HCT116 (cell line): ENCODE measurements around the gene LRPPRC. TPM values are rescaled to one million over a fixed set of nuclear protein-coding genes. Genes with fewer than 3 reads are reported as not detected.

Source experiments
- ATAC-seq: fragments of 200-7000 bp; cut with Tn5 transposase; 2 replicates; pipeline ENCODE4 v1.9.1; 2020; ENCODE audit warnings: mild to moderate bottlenecking, moderate library complexity
- BruUV-seq: library from RNA; stranded (reverse); fragments of 400-500 nt; replicated peaks from 2 replicates; lab custom pipeline; 2021; lab: Mats Ljungman, UMichigan
- CTCF ChIA-PET: fragments of 300-600 bp; sonication (Branson Sonifier 250); formaldehyde crosslinking; loops from one replicate; lab custom pipeline; 2021; ENCODE audit warnings: antibody characterized with exemption; lab: Charles Lee
- POLR2A ChIA-PET: fragments of 300-600, 350-600 bp; sonication (Branson Sonifier 250); formaldehyde crosslinking; loops from one replicate; lab custom pipeline; 2021; ENCODE audit warnings: antibody characterized with exemption; lab: Charles Lee
- RAD21 ChIA-PET, 2 experiments: fragments of 300-600 bp; sonication (Branson Sonifier 250); formaldehyde crosslinking; loops; one replicate each; lab custom pipeline; 2023; ENCODE audit warnings: low total read pairs in 2 of 2; ENCODE audit not compliant: uncharacterized antibody in 2 of 2, unreplicated experiment in 2 of 2, low non-redundant PET in 1 of 2; lab: Charles Lee
- DNase-seq: peaks from one replicate; pipeline ENCODE4 v3.0.0-alpha.2; 2010; ENCODE audit warnings: low read depth, low spot score
- H2AFZ ChIP-seq: fragments of 200-600 bp; shearing (Covaris generic), sonication (generic); 2 replicates; pipeline ENCODE4 v1.6.1; 2017; ENCODE audit warnings: low read depth, mixed run types, mixed read lengths, antibody characterized with exemption, low read length; ENCODE audit not compliant: poor library complexity, severe bottlenecking
- H3K27ac ChIP-seq: 2 replicates; pipeline ENCODE4 v1.5.1; 2012; ENCODE audit warnings: low read depth, low read length
- H3K27me3 ChIP-seq: fragments of 200-600 bp; sonication (generic); 2 replicates; pipeline ENCODE4 v1.6.1; 2016; ENCODE audit warnings: mixed run types, low read length, mixed read lengths; ENCODE audit not compliant: insufficient read depth
- H3K36me3 ChIP-seq, 2 experiments: fragments of 200-500 bp in 1 of 2; fragments of 200-600 bp in 1 of 2; sonication (Bioruptor generic) in 1 of 2; sonication (generic) in 1 of 2; 2 replicates each; pipeline versions ENCODE4 v1.5.1 to v1.6.1; 2014 to 2016; ENCODE audit warnings: low read length in 2 of 2, inconsistent platforms in 1 of 2, mixed read lengths in 1 of 2, mixed run types in 1 of 2; ENCODE audit not compliant: insufficient read depth in 2 of 2, control insufficient read depth in 1 of 2
- H3K4me1 ChIP-seq, 2 experiments: fragments of 200-600 bp in 1 of 2; sonication (generic) in 1 of 2; 2 replicates each; pipeline versions ENCODE4 v1.5.1 to v1.6.1; 2012 to 2017; ENCODE audit warnings: low read length in 2 of 2, inconsistent platforms in 1 of 2, mild to moderate bottlenecking in 1 of 2, mixed read lengths in 1 of 2, mixed run types in 1 of 2, moderate library complexity in 1 of 2; ENCODE audit not compliant: insufficient read depth in 2 of 2, control insufficient read depth in 1 of 2
- H3K4me2 ChIP-seq: fragments of 200-600 bp; sonication (generic); 2 replicates; pipeline ENCODE4 v1.6.1; 2017; ENCODE audit warnings: mixed run types, low read length, mixed read lengths
- H3K4me3 ChIP-seq, 2 experiments: fragments of 200-600 bp in 1 of 2; sonication (generic) in 1 of 2; replicated peaks in 1 of 2; 2 replicates each; pipeline ENCODE4 v1.5.1; 2011 to 2016; ENCODE audit warnings: low read length in 2 of 2, control low read depth in 1 of 2, low read depth in 1 of 2, mild to moderate bottlenecking in 1 of 2, mixed read lengths in 1 of 2, mixed run types in 1 of 2
- H3K79me2 ChIP-seq: fragments of 200-600 bp; sonication (generic); 2 replicates; pipeline ENCODE4 v1.6.1; 2017; ENCODE audit warnings: mild to moderate bottlenecking, mixed run types, low read length, moderate library complexity, mixed read lengths; ENCODE audit not compliant: insufficient read depth
- H3K9ac ChIP-seq: fragments of 200-600 bp; sonication (generic); 2 replicates; pipeline ENCODE4 v1.6.1; 2016; ENCODE audit warnings: low read length, mixed read lengths
- H3K9me2 ChIP-seq: fragments of 200-600 bp; sonication (generic), shearing (Covaris generic); 2 replicates; pipeline ENCODE4 v1.6.1; 2017; ENCODE audit warnings: mixed run types, mild to moderate bottlenecking, moderate library complexity; ENCODE audit not compliant: insufficient read depth
- H3K9me3 ChIP-seq, 2 experiments: fragments of 200-500 bp in 1 of 2; fragments of 200-600 bp in 1 of 2; sonication (Bioruptor generic) in 1 of 2; sonication (generic) in 1 of 2; 2 replicates each; pipeline ENCODE4 v1.6.1; 2014 to 2017; ENCODE audit warnings: low read length in 2 of 2, mixed read lengths in 2 of 2, inconsistent platforms in 1 of 2, low read depth in 1 of 2, mild to moderate bottlenecking in 1 of 2, mixed run types in 1 of 2, moderate library complexity in 1 of 2; ENCODE audit not compliant: control insufficient read depth in 1 of 2, insufficient read depth in 1 of 2
- H4K20me1 ChIP-seq: fragments of 200-600 bp; sonication (generic), shearing (Covaris generic); 2 replicates; pipeline ENCODE4 v1.6.1; 2017; ENCODE audit warnings: mixed run types, mild to moderate bottlenecking, moderate library complexity; ENCODE audit not compliant: insufficient read depth
- ATF3 ChIP-seq: IDR thresholded peaks from 2 replicates; pipeline ENCODE4 v1.6.1; 2012
- EGR1 ChIP-seq: IDR thresholded peaks from 2 replicates; pipeline ENCODE4 v1.6.1; 2012; ENCODE audit warnings: low read depth
- ELF1 ChIP-seq: IDR thresholded peaks from 2 replicates; pipeline ENCODE4 v1.6.1; 2012; ENCODE audit warnings: low read depth, borderline replicate concordance
- EZH2 ChIP-seq: fragments of 200-600 bp; sonication (generic); IDR thresholded peaks from 2 replicates; pipeline ENCODE4 v1.6.1; 2017; ENCODE audit warnings: antibody characterized with exemption, mixed run types
- EZH2phosphoT487 ChIP-seq: fragments of 200-600 bp; IDR thresholded peaks from 2 replicates; pipeline ENCODE4 v1.6.1; 2018; ENCODE audit warnings: antibody characterized with exemption, borderline replicate concordance
- FOSL1 ChIP-seq: IDR thresholded peaks from 2 replicates; pipeline ENCODE4 v1.6.1; 2012; ENCODE audit warnings: low read depth
- JUND ChIP-seq: IDR thresholded peaks from 2 replicates; pipeline ENCODE4 v1.6.1; 2012
- MAX ChIP-seq: IDR thresholded peaks from 2 replicates; pipeline ENCODE4 v1.6.1; 2012
- POLR2A ChIP-seq: IDR thresholded peaks from 2 replicates; pipeline ENCODE4 v1.7.0; 2011; ENCODE audit warnings: borderline replicate concordance; ENCODE audit not compliant: insufficient read depth, insufficient read length; ENCODE audit errors: extremely low read depth
- POLR2AphosphoS5 ChIP-seq: IDR thresholded peaks from 2 replicates; pipeline ENCODE4 v1.6.1; 2011; ENCODE audit warnings: mild to moderate bottlenecking, low read depth, low read length, moderate library complexity
- RAD21 ChIP-seq: IDR thresholded peaks from 2 replicates; pipeline ENCODE4 v1.6.1; 2012; ENCODE audit warnings: low read depth, mild to moderate bottlenecking
- SIN3A ChIP-seq: IDR thresholded peaks from 2 replicates; pipeline ENCODE4 v1.6.1; 2012; ENCODE audit warnings: low read depth
- SRF ChIP-seq: IDR thresholded peaks from 2 replicates; pipeline ENCODE4 v1.6.1; 2012; ENCODE audit warnings: low read depth
- TCF7L2 ChIP-seq: IDR thresholded peaks from 2 replicates; pipeline ENCODE4 v1.7.0; 2011; ENCODE audit warnings: borderline replicate concordance, inconsistent platforms; ENCODE audit not compliant: insufficient read depth, insufficient read length; ENCODE audit errors: extremely low read depth
- YY1 ChIP-seq: IDR thresholded peaks from 2 replicates; pipeline ENCODE4 v1.6.1; 2011; ENCODE audit warnings: low read length, low read depth, moderate library complexity, mild to moderate bottlenecking; ENCODE audit not compliant: insufficient replicate concordance; ENCODE audit errors: extremely low read depth
- ZNF274 ChIP-seq: fragments of 200-500 bp; sonication (Bioruptor generic); IDR thresholded peaks from 2 replicates; pipeline ENCODE4 v1.6.1; 2014; ENCODE audit warnings: mild to moderate bottlenecking, low read depth, low read length, inconsistent platforms
- intact Hi-C: fragments of 100-400 bp; cut with micrococcal nuclease; formaldehyde crosslinking; loops from 2 replicates; pipeline ENCODE4 v1.10.0; 2022
- total RNA-seq: library from RNA; stranded (reverse); gene quantifications from one replicate; pipeline ENCODE4 v1.2.1, GENCODE V29; 2021; ENCODE audit not compliant: unreplicated experiment
- TF ChIP-seq, protein P1 (sequence below): IDR thresholded peaks from 2 replicates; pipeline ENCODE4 v1.6.1; 2011; ENCODE audit warnings: mild to moderate bottlenecking, low read length, moderate library complexity; ENCODE audit not compliant: insufficient replicate concordance; ENCODE audit errors: extremely low read depth

The LRPPRC gene
- total RNA-seq, 1 experiment from 2014 or later, result 210 TPM

GRCh38 chr2:43925431-43925830 lies 70.4 kb downstream of the LRPPRC start:
- ATAC-seq (no peak), DNase-seq (no peak)
- Histone ChIP-seq H3K27ac (no peak overlapping the region), H3K4me2 (no peak overlapping the region), H3K79me2 (peaks cover 52% of the 10 kb centered on the region), H3K36me3 (peaks cover 46 to 64% of the 10 kb centered on the region in 2 experiments), H3K27me3 (no peaks in the 10 kb centered on the region), H3K9ac (no peak overlapping the region), H3K9me3 (no peaks in the 10 kb centered on the region), H3K9me2 (no peaks in the 10 kb centered on the region), H3K4me1 (no peaks in the 10 kb centered on the region), H2AFZ (no peak overlapping the region), H4K20me1 (no peaks in the 10 kb centered on the region; the same call in 1 of the 2 replicates), H3K4me3 (no peak overlapping the region)
- CTCF ChIA-PET, result no interaction called here
- POLR2A ChIA-PET, result no interaction called here
- intact Hi-C loops, result no loop called here
- no peak for TF ChIP-seq POLR2A
- TF ChIP-seq EZH2phosphoT487, result no peak
- TF ChIP-seq ELF1, result no peak
- TF ChIP-seq YY1, result no peak
- no peak for TF ChIP-seq JUND
- no peak for TF ChIP-seq ZNF274
- RAD21 ChIA-PET, result no interaction called here
- BruUV-seq, result no TSS peak

DNA sequence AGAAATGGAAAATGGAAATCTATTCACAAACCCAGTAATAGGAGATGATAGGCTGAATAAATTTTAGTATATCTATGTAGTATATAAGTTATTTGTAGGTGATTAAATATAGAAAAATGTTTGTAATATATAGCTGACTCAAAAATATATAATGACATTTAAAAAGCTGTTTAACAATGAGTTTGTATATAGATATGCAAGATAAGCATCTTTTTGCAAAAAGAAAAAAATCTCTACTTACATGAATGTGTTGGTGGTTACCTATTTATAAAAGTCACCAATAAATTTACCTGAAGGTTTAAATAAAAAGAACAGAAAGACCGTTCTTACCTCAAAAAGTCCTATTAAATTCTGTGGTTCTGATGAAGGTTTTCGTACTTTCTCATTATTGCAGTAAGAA lies 71.3 kb downstream of the LRPPRC start:
- no TSS peak for BruUV-seq
- no peak overlapping the region for H3K4me3 ChIP-seq
- DNase-seq, result no peak
- peaks cover 42% of the 10 kb centered on the region for H3K79me2 ChIP-seq
- no peaks in the 10 kb centered on the region; the same call in 1 of the 2 replicates for H4K20me1 ChIP-seq
- H3K27me3 ChIP-seq, result no peaks in the 10 kb centered on the region
- H3K9me3 ChIP-seq, result no peaks in the 10 kb centered on the region
- no peaks in the 10 kb centered on the region for H3K4me1 ChIP-seq
- ATAC-seq, result no peak
- ChIA-PET RAD21 (no interaction called here), CTCF (no interaction called here), POLR2A (no interaction called here)
- intact Hi-C loops, result no loop called here
- no peak overlapping the region for H2AFZ ChIP-seq
- H3K9me2 ChIP-seq, result no peaks in the 10 kb centered on the region
- no peak overlapping the region for H3K27ac ChIP-seq
- H3K9ac ChIP-seq, result no peak overlapping the region
- H3K4me2 ChIP-seq, result no peak overlapping the region
- H3K36me3 ChIP-seq, result peaks cover 42 to 55% of the 10 kb centered on the region in 2 experiments; a peak in 3 of 4 replicates
- TF ChIP-seq MAX (no peak), ATF3 (no peak), YY1 (no peak), ZNF274 (no peak), JUND (no peak), POLR2AphosphoS5 (no peak), EZH2 (no peak), ELF1 (no peak), SRF (no peak), RAD21 (no peak), TCF7L2 (no peak), SIN3A (no peak), EGR1 (no peak), POLR2A (no peak), FOSL1 (no peak)
- TF ChIP-seq, protein P1, sequence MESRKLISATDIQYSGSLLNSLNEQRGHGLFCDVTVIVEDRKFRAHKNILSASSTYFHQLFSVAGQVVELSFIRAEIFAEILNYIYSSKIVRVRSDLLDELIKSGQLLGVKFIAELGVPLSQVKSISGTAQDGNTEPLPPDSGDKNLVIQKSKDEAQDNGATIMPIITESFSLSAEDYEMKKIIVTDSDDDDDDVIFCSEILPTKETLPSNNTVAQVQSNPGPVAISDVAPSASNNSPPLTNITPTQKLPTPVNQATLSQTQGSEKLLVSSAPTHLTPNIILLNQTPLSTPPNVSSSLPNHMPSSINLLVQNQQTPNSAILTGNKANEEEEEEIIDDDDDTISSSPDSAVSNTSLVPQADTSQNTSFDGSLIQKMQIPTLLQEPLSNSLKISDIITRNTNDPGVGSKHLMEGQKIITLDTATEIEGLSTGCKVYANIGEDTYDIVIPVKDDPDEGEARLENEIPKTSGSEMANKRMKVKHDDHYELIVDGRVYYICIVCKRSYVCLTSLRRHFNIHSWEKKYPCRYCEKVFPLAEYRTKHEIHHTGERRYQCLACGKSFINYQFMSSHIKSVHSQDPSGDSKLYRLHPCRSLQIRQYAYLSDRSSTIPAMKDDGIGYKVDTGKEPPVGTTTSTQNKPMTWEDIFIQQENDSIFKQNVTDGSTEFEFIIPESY, result no peak
